Stomach (tissue), 4 donors: ENCODE measurements around the gene ETS1.

Experiments used
- EP300 ChIP-seq: sonication (generic); formaldehyde crosslinking; IDR thresholded peaks from one replicate; pipeline ENCODE4 v1.6.1; 2017; ENCODE audit warnings: antibody characterized with exemption
- POLR2A ChIP-seq, 4 donors: fragments of 450-650 bp; IDR thresholded peaks; one replicate each; pipeline ENCODE4 v1.6.1; 2016; ENCODE audit warnings: antibody characterized with exemption in 4 of 4, control low read depth in 2 of 4, mild to moderate bottlenecking in 1 of 4, moderate library complexity in 1 of 4
- POLR2AphosphoS5 ChIP-seq, 3 donors: sonication (generic); formaldehyde crosslinking; IDR thresholded peaks; one replicate each; pipeline ENCODE4 v1.6.1; 2016; ENCODE audit warnings: antibody characterized with exemption in 3 of 3
- TF ChIP-seq, protein P1 (sequence below), 7 experiments: fragments of 450-650 bp in 4 of 7; fragments of 200-600 bp in 3 of 7; sonication (generic) in 3 of 7; IDR thresholded peaks; one replicate each; pipeline ENCODE4 v1.5.1; 2016 to 2019; ENCODE audit warnings: antibody characterized with exemption in 7 of 7, control low read depth in 2 of 7, mild to moderate bottlenecking in 1 of 7

DNA sequence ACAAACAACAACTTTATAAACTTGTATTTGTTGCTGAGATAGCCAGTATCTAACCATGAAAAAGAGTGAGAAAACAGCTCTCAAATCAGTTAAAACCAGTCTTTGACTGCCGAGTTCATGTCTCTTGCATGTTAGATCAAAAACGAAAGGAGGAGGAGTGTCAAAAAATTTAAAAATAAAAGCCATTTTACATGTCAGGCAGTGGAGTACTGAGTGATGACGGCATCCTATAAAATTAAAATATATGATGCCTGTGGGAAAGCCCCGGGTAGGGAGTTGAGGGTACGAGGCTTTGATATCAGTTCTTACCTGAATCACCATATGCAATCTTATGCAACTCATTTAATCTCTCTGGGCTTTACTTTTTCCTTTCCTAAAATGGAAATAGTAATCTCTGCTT, 117.3 kb downstream of the ETS1 start:
- no peak for TF ChIP-seq POLR2AphosphoS5 (IDR thresholded peaks at IDR 0.05)
- TF ChIP-seq, protein P1, sequence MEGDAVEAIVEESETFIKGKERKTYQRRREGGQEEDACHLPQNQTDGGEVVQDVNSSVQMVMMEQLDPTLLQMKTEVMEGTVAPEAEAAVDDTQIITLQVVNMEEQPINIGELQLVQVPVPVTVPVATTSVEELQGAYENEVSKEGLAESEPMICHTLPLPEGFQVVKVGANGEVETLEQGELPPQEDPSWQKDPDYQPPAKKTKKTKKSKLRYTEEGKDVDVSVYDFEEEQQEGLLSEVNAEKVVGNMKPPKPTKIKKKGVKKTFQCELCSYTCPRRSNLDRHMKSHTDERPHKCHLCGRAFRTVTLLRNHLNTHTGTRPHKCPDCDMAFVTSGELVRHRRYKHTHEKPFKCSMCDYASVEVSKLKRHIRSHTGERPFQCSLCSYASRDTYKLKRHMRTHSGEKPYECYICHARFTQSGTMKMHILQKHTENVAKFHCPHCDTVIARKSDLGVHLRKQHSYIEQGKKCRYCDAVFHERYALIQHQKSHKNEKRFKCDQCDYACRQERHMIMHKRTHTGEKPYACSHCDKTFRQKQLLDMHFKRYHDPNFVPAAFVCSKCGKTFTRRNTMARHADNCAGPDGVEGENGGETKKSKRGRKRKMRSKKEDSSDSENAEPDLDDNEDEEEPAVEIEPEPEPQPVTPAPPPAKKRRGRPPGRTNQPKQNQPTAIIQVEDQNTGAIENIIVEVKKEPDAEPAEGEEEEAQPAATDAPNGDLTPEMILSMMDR (IDR thresholded peaks at IDR 0.05): no peak
- TF ChIP-seq POLR2A (IDR thresholded peaks at IDR 0.05): no peak
- no peak for TF ChIP-seq EP300
